HCT116 (cell line): ENCODE measurements around the gene CKS1B. TPM values are rescaled to one million over a fixed set of nuclear protein-coding genes. Genes with fewer than 3 reads are reported as not detected.
A peak's percentile ranks its signal among the peaks of the same experiment; 100 is the strongest.

ENCODE experiments used
- ATAC-seq: fragments of 200-7000 bp; cut with Tn5 transposase; 2 replicates; pipeline ENCODE4 v1.9.1; 2020; ENCODE audit warnings: mild to moderate bottlenecking, moderate library complexity
- BruUV-seq: library from RNA; stranded (reverse); fragments of 400-500 nt; replicated peaks from 2 replicates; lab custom pipeline; 2021; lab: Mats Ljungman, UMichigan
- CTCF ChIA-PET: fragments of 300-600 bp; sonication (Branson Sonifier 250); formaldehyde crosslinking; loops from one replicate; lab custom pipeline; 2021; ENCODE audit warnings: antibody characterized with exemption; lab: Charles Lee
- POLR2A ChIA-PET: fragments of 300-600, 350-600 bp; sonication (Branson Sonifier 250); formaldehyde crosslinking; loops from one replicate; lab custom pipeline; 2021; ENCODE audit warnings: antibody characterized with exemption; lab: Charles Lee
- RAD21 ChIA-PET, 2 experiments: fragments of 300-600 bp; sonication (Branson Sonifier 250); formaldehyde crosslinking; loops; one replicate each; lab custom pipeline; 2023; ENCODE audit warnings: low total read pairs in 2 of 2; ENCODE audit not compliant: uncharacterized antibody in 2 of 2, unreplicated experiment in 2 of 2, low non-redundant PET in 1 of 2; lab: Charles Lee
- DNase-seq: peaks from one replicate; pipeline ENCODE4 v3.0.0-alpha.2; 2010; ENCODE audit warnings: low read depth, low spot score
- H2AFZ ChIP-seq: fragments of 200-600 bp; shearing (Covaris generic), sonication (generic); 2 replicates; pipeline ENCODE4 v1.6.1; 2017; ENCODE audit warnings: low read depth, mixed run types, mixed read lengths, antibody characterized with exemption, low read length; ENCODE audit not compliant: poor library complexity, severe bottlenecking
- H3K27ac ChIP-seq: 2 replicates; pipeline ENCODE4 v1.5.1; 2012; ENCODE audit warnings: low read depth, low read length
- H3K27me3 ChIP-seq: fragments of 200-600 bp; sonication (generic); 2 replicates; pipeline ENCODE4 v1.6.1; 2016; ENCODE audit warnings: mixed run types, low read length, mixed read lengths; ENCODE audit not compliant: insufficient read depth
- H3K36me3 ChIP-seq, 2 experiments: fragments of 200-500 bp in 1 of 2; fragments of 200-600 bp in 1 of 2; sonication (Bioruptor generic) in 1 of 2; sonication (generic) in 1 of 2; 2 replicates each; pipeline versions ENCODE4 v1.5.1 to v1.6.1; 2014 to 2016; ENCODE audit warnings: low read length in 2 of 2, inconsistent platforms in 1 of 2, mixed read lengths in 1 of 2, mixed run types in 1 of 2; ENCODE audit not compliant: insufficient read depth in 2 of 2, control insufficient read depth in 1 of 2
- H3K4me1 ChIP-seq, 2 experiments: fragments of 200-600 bp in 1 of 2; sonication (generic) in 1 of 2; 2 replicates each; pipeline versions ENCODE4 v1.5.1 to v1.6.1; 2012 to 2017; ENCODE audit warnings: low read length in 2 of 2, inconsistent platforms in 1 of 2, mild to moderate bottlenecking in 1 of 2, mixed read lengths in 1 of 2, mixed run types in 1 of 2, moderate library complexity in 1 of 2; ENCODE audit not compliant: insufficient read depth in 2 of 2, control insufficient read depth in 1 of 2
- H3K4me2 ChIP-seq: fragments of 200-600 bp; sonication (generic); 2 replicates; pipeline ENCODE4 v1.6.1; 2017; ENCODE audit warnings: mixed run types, low read length, mixed read lengths
- H3K4me3 ChIP-seq, 2 experiments: fragments of 200-600 bp in 1 of 2; sonication (generic) in 1 of 2; replicated peaks in 1 of 2; 2 replicates each; pipeline ENCODE4 v1.5.1; 2011 to 2016; ENCODE audit warnings: low read length in 2 of 2, control low read depth in 1 of 2, low read depth in 1 of 2, mild to moderate bottlenecking in 1 of 2, mixed read lengths in 1 of 2, mixed run types in 1 of 2
- H3K79me2 ChIP-seq: fragments of 200-600 bp; sonication (generic); 2 replicates; pipeline ENCODE4 v1.6.1; 2017; ENCODE audit warnings: mild to moderate bottlenecking, mixed run types, low read length, moderate library complexity, mixed read lengths; ENCODE audit not compliant: insufficient read depth
- H3K9ac ChIP-seq: fragments of 200-600 bp; sonication (generic); 2 replicates; pipeline ENCODE4 v1.6.1; 2016; ENCODE audit warnings: low read length, mixed read lengths
- H3K9me2 ChIP-seq: fragments of 200-600 bp; sonication (generic), shearing (Covaris generic); 2 replicates; pipeline ENCODE4 v1.6.1; 2017; ENCODE audit warnings: mixed run types, mild to moderate bottlenecking, moderate library complexity; ENCODE audit not compliant: insufficient read depth
- H3K9me3 ChIP-seq, 2 experiments: fragments of 200-500 bp in 1 of 2; fragments of 200-600 bp in 1 of 2; sonication (Bioruptor generic) in 1 of 2; sonication (generic) in 1 of 2; 2 replicates each; pipeline ENCODE4 v1.6.1; 2014 to 2017; ENCODE audit warnings: low read length in 2 of 2, mixed read lengths in 2 of 2, inconsistent platforms in 1 of 2, low read depth in 1 of 2, mild to moderate bottlenecking in 1 of 2, mixed run types in 1 of 2, moderate library complexity in 1 of 2; ENCODE audit not compliant: control insufficient read depth in 1 of 2, insufficient read depth in 1 of 2
- H4K20me1 ChIP-seq: fragments of 200-600 bp; sonication (generic), shearing (Covaris generic); 2 replicates; pipeline ENCODE4 v1.6.1; 2017; ENCODE audit warnings: mixed run types, mild to moderate bottlenecking, moderate library complexity; ENCODE audit not compliant: insufficient read depth
- CBX3 ChIP-seq: IDR thresholded peaks from 2 replicates; pipeline ENCODE4 v1.6.1; 2012; ENCODE audit warnings: low read depth
- EGR1 ChIP-seq: IDR thresholded peaks from 2 replicates; pipeline ENCODE4 v1.6.1; 2012; ENCODE audit warnings: low read depth
- ELF1 ChIP-seq: IDR thresholded peaks from 2 replicates; pipeline ENCODE4 v1.6.1; 2012; ENCODE audit warnings: low read depth, borderline replicate concordance
- EZH2 ChIP-seq: fragments of 200-600 bp; sonication (generic); IDR thresholded peaks from 2 replicates; pipeline ENCODE4 v1.6.1; 2017; ENCODE audit warnings: antibody characterized with exemption, mixed run types
- EZH2phosphoT487 ChIP-seq: fragments of 200-600 bp; IDR thresholded peaks from 2 replicates; pipeline ENCODE4 v1.6.1; 2018; ENCODE audit warnings: antibody characterized with exemption, borderline replicate concordance
- FOSL1 ChIP-seq: IDR thresholded peaks from 2 replicates; pipeline ENCODE4 v1.6.1; 2012; ENCODE audit warnings: low read depth
- POLR2AphosphoS5 ChIP-seq: IDR thresholded peaks from 2 replicates; pipeline ENCODE4 v1.6.1; 2011; ENCODE audit warnings: mild to moderate bottlenecking, low read depth, low read length, moderate library complexity
- RAD21 ChIP-seq: IDR thresholded peaks from 2 replicates; pipeline ENCODE4 v1.6.1; 2012; ENCODE audit warnings: low read depth, mild to moderate bottlenecking
- SIN3A ChIP-seq: IDR thresholded peaks from 2 replicates; pipeline ENCODE4 v1.6.1; 2012; ENCODE audit warnings: low read depth
- SP1 ChIP-seq: IDR thresholded peaks from 2 replicates; pipeline ENCODE4 v1.6.1; 2012; ENCODE audit warnings: low read depth
- SRF ChIP-seq: IDR thresholded peaks from 2 replicates; pipeline ENCODE4 v1.6.1; 2012; ENCODE audit warnings: low read depth
- YY1 ChIP-seq: IDR thresholded peaks from 2 replicates; pipeline ENCODE4 v1.6.1; 2011; ENCODE audit warnings: low read length, low read depth, moderate library complexity, mild to moderate bottlenecking; ENCODE audit not compliant: insufficient replicate concordance; ENCODE audit errors: extremely low read depth
- ZNF274 ChIP-seq: fragments of 200-500 bp; sonication (Bioruptor generic); IDR thresholded peaks from 2 replicates; pipeline ENCODE4 v1.6.1; 2014; ENCODE audit warnings: mild to moderate bottlenecking, low read depth, low read length, inconsistent platforms
- intact Hi-C: fragments of 100-400 bp; cut with micrococcal nuclease; formaldehyde crosslinking; loops from 2 replicates; pipeline ENCODE4 v1.10.0; 2022
- total RNA-seq: library from RNA; stranded (reverse); gene quantifications from one replicate; pipeline ENCODE4 v1.2.1, GENCODE V29; 2021; ENCODE audit not compliant: unreplicated experiment
- TF ChIP-seq, protein P1 (sequence below): IDR thresholded peaks from 2 replicates; pipeline ENCODE4 v1.6.1; 2012
- TF ChIP-seq, protein P2 (sequence below): IDR thresholded peaks from 2 replicates; pipeline ENCODE4 v1.6.1; 2012
- TF ChIP-seq, protein P3 (sequence below), 3 experiments: fragments of 200-600 bp in 1 of 3; sonication (generic) in 1 of 3; IDR thresholded peaks in 2 of 3; conservative IDR thresholded peaks in 1 of 3; 2 replicates each; pipeline ENCODE4 v1.5.1; 2012 to 2017; ENCODE audit warnings: low read depth in 2 of 3, low read length in 2 of 3, antibody characterized with exemption in 1 of 3, borderline replicate concordance in 1 of 3, control low read depth in 1 of 3, mild to moderate bottlenecking in 1 of 3, mixed read lengths in 1 of 3, mixed run types in 1 of 3, moderate library complexity in 1 of 3; ENCODE audit not compliant: insufficient read depth in 1 of 3

Gene CKS1B
- total RNA-seq, 1 experiment from 2014 or later: 229 TPM

DNA sequence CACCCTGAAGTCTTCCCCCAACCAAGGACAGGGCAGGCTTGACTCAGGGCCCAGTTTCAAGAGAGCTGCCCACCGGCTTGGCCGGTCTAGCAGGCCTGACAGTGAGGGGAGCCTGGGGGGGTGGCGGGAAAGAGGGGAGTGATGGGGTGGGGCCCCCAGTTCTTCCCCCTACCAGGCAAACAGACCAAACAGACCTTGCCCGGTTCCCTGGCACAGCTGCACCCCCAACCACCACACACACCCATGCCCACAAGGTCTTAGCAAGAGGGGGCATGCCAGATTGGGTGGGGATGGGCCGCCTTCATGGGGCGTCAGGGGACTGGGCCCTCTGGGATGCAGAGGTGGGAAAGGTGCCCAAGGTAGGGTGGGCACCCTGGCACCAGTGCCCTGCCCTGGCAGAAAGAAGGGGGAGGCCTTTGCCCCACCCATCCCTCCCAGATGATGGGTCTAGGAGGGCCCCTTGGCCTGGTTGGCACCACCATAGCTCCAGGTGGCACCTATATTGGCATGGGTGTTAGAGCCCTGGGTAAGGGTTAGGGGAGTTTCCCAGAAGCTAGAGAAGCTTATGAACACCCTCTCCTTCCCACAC is 37.0 kb downstream of the CKS1B start:
- Histone ChIP-seq H3K4me3 (no peak overlapping the region), H3K9me2 (no peaks in the 10 kb centered on the region), H3K4me1 (peaks cover 7 to 61% of the 10 kb centered on the region in 2 experiments), H3K27me3 (no peaks in the 10 kb centered on the region), H3K9ac (no peak overlapping the region), H4K20me1 (no peaks in the 10 kb centered on the region), H3K9me3 (no peaks in the 10 kb centered on the region), H3K4me2 (peak overlapping the region; percentile 53), H3K36me3 (peaks cover 13 to 23% of the 10 kb centered on the region in 2 experiments; a peak in 3 of 4 replicates), H2AFZ (no peak overlapping the region), H3K27ac (no peak overlapping the region), H3K79me2 (peaks cover 63% of the 10 kb centered on the region)
- RAD21 ChIA-PET: no interaction called here
- DNase-seq (no peak), ATAC-seq (no peak; the same call in 1 of the 2 replicates)
- no TSS peak for BruUV-seq
- intact Hi-C loops: no loop called here
- no peak for TF ChIP-seq ELF1
- no peak for TF ChIP-seq POLR2AphosphoS5
- TF ChIP-seq SP1: no peak
- no peak for TF ChIP-seq SIN3A
- TF ChIP-seq RAD21: no peak
- TF ChIP-seq, protein P1, sequence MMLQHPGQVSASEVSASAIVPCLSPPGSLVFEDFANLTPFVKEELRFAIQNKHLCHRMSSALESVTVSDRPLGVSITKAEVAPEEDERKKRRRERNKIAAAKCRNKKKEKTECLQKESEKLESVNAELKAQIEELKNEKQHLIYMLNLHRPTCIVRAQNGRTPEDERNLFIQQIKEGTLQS: no peak
- TF ChIP-seq, protein P2, sequence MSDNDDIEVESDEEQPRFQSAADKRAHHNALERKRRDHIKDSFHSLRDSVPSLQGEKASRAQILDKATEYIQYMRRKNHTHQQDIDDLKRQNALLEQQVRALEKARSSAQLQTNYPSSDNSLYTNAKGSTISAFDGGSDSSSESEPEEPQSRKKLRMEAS: no peak
- no peak for TF ChIP-seq CBX3
- TF ChIP-seq EGR1: no peak
- TF ChIP-seq FOSL1: no peak
- POLR2A ChIA-PET: interaction anchor here (0.5 to 1.0 kb wide), 2 partner anchors 10 to 20 kb away, joined by 3 read pairs; no protein-coding TSS in a partner anchor
- CTCF ChIA-PET: no interaction called here

DNA sequence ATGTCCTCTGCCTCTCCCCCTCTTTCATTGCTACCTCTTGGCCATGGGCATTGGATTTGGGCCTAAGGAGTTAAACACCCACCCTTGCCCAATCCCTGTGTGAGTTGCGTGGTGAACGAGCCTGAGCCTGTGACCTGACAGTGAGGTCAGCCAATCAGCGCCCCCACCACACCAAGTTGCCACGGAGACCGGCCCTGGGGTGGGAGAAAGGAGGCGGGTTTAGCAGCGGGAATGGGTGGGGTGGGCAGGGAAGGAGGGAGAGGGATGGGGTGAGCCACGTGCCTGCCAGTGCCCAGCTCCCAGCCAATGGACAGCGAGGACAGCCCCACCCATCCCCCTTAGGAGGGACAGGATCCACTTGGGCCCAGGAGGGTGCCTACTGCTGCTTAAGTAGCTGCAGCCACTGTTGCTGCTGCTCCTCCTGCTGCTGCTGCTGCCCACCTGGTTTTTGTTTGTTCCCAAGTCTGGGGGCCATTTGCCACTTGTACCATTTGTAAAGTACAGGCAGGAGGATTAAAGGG is 37.6 kb downstream of the CKS1B start:
- Histone ChIP-seq H3K4me1 (peaks cover 13 to 61% of the 10 kb centered on the region in 2 experiments), H3K9me3 (no peaks in the 10 kb centered on the region), H4K20me1 (no peaks in the 10 kb centered on the region), H3K4me3 (no peak overlapping the region), H3K4me2 (peak overlapping the region; percentile 53), H2AFZ (no peak overlapping the region), H3K9ac (peak overlapping the region; percentile 11; the same call in 1 of the 2 replicates), H3K9me2 (no peaks in the 10 kb centered on the region), H3K36me3 (peaks cover 13 to 27% of the 10 kb centered on the region in 2 experiments; a peak in 3 of 4 replicates), H3K27me3 (no peaks in the 10 kb centered on the region), H3K27ac (peak overlapping the region; percentile 30; the same call in 1 of the 2 replicates), H3K79me2 (peaks cover 57% of the 10 kb centered on the region)
- ChIA-PET RAD21 (no interaction called here), CTCF (no interaction called here), POLR2A (interaction anchor here (0.5 to 1.0 kb wide), 2 partner anchors 11 to 19 kb away, joined by 3 read pairs; no protein-coding TSS in a partner anchor)
- no TSS peak for BruUV-seq
- DNase-seq: peak; percentile 62
- intact Hi-C loops: no loop called here
- peak; percentile 68 for ATAC-seq
- TF ChIP-seq ZNF274 (no peak), SRF (no peak), RAD21 (no peak), EZH2 (no peak), ELF1 (no peak), YY1 (no peak), POLR2AphosphoS5 (no peak), EGR1 (no peak), EZH2phosphoT487 (no peak), CBX3 (no peak), SIN3A (no peak), FOSL1 (no peak)
- TF ChIP-seq, protein P2: no peak
- TF ChIP-seq, protein P3, sequence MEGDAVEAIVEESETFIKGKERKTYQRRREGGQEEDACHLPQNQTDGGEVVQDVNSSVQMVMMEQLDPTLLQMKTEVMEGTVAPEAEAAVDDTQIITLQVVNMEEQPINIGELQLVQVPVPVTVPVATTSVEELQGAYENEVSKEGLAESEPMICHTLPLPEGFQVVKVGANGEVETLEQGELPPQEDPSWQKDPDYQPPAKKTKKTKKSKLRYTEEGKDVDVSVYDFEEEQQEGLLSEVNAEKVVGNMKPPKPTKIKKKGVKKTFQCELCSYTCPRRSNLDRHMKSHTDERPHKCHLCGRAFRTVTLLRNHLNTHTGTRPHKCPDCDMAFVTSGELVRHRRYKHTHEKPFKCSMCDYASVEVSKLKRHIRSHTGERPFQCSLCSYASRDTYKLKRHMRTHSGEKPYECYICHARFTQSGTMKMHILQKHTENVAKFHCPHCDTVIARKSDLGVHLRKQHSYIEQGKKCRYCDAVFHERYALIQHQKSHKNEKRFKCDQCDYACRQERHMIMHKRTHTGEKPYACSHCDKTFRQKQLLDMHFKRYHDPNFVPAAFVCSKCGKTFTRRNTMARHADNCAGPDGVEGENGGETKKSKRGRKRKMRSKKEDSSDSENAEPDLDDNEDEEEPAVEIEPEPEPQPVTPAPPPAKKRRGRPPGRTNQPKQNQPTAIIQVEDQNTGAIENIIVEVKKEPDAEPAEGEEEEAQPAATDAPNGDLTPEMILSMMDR (IDR thresholded peaks at IDR 0.05 in 2 of 3, conservative IDR thresholded peaks at IDR 0.05 in 1 of 3; ENCODE audit: borderline replicate concordance in 1 of 3, insufficient read depth in 1 of 3, low read depth in 2 of 3, low read length in 2 of 3): no peak
- TF ChIP-seq, protein P1: no peak
